K562 (cell line): ENCODE data around the gene SLC16A13. TPM values are rescaled to one million over a fixed set of nuclear protein-coding genes. Genes with fewer than 3 reads are reported as not detected.

Source experiments
- HDAC1 ChIP-seq, 2 experiments: fragments of 450-650 bp; IDR thresholded peaks; 2 replicates each; pipeline ENCODE4 v1.6.1; 2016 to 2017; ENCODE audit warnings: inconsistent platforms in 1 of 2, mild to moderate bottlenecking in 1 of 2, moderate library complexity in 1 of 2
- HDAC6 ChIP-seq: IDR thresholded peaks from 2 replicates; pipeline ENCODE4 v1.6.1; 2012; ENCODE audit warnings: low read depth, mild to moderate bottlenecking, control low read depth, inconsistent platforms, low read length, moderate library complexity
- NR2F6 ChIP-seq: fragments of 450-650 bp; formaldehyde crosslinking; IDR thresholded peaks from 2 replicates; pipeline ENCODE4 v1.4.0; 2020; ENCODE audit warnings: mild to moderate bottlenecking
- SNRNP70 ChIP-seq: fragments of 200-400 bp; formaldehyde crosslinking; optimal IDR thresholded peaks from 2 replicates; pipeline ENCODE3; 2017; ENCODE audit warnings: low read depth, low read length
- STAT5B ChIP-seq: fragments of 250-450 bp; sonication (Bioruptor Pico); IDR thresholded peaks from 2 replicates; pipeline ENCODE4 v1.8.0; 2021; ENCODE audit warnings: mild to moderate bottlenecking, inconsistent platforms
- ZNF57 ChIP-seq: fragments of 450-650 bp; formaldehyde crosslinking; IDR thresholded peaks from 2 replicates; pipeline ENCODE4 v1.4.0; 2020; ENCODE audit warnings: mild to moderate bottlenecking, moderate library complexity
- ZNF717 ChIP-seq: fragments of 250-450 bp; sonication (Bioruptor Pico); IDR thresholded peaks from 2 replicates; pipeline ENCODE4 v1.5.0; 2021
- polyA plus RNA-seq, 8 experiments: library from polyadenylated mRNA; depleted of rRNA in 4 of 8; stranded (reverse) in 5 of 8; unstranded in 3 of 8; fragments of >200 nt; fragmentation: Nextera tagmentation in 2 of 8; fragmentation: Illumina TruSeq in 1 of 8; extraction: Ambion mirVana in 2 of 8; extraction: Trizol in 1 of 8; gene quantifications; 2 replicates each; pipeline versions ENCODE4 v1.2.1 to v1.2.3, GENCODE V29; 2011 to 2014; ENCODE audit warnings: inconsistent platforms in 1 of 8, missing spikeins in 1 of 8
- total RNA-seq, 7 experiments: library from RNA; depleted of rRNA in 6 of 7; stranded (reverse); fragments of >200 nt in 6 of 7; fragmentation: Illumina TruSeq in 2 of 7; extraction: Trizol in 2 of 7; gene quantifications; 2 replicates each; pipeline versions ENCODE4 v1.2.1 to v1.2.3, GENCODE V29; 2011 to 2021; ENCODE audit warnings: low replicate concordance in 1 of 7
- TF ChIP-seq, protein P1 (sequence below): fragments of 450-650 bp; formaldehyde crosslinking; IDR thresholded peaks from 2 replicates; pipeline ENCODE4 v1.4.0; 2020; ENCODE audit warnings: mild to moderate bottlenecking, moderate library complexity
- TF ChIP-seq, protein P2 (sequence below): fragments of 450-650 bp; IDR thresholded peaks from 2 replicates; pipeline ENCODE4 v1.6.1; 2016; ENCODE audit warnings: mild to moderate bottlenecking, moderate library complexity
- TF ChIP-seq, protein P3 (sequence below), 3 experiments: fragments of 200-800 bp in 1 of 3; fragments of 250-450 bp in 1 of 3; fragments of 450-650 bp in 1 of 3; sonication (Bioruptor Pico) in 1 of 3; sonication (Bioruptor generic) in 1 of 3; formaldehyde crosslinking in 1 of 3; IDR thresholded peaks; 2 replicates each; pipeline versions ENCODE4 v1.6.1 to v1.8.0; 2016 to 2022; ENCODE audit warnings: mild to moderate bottlenecking in 2 of 3, missing genetic modification characterization in 2 of 3, missing compliant biosample characterization in 1 of 3, moderate library complexity in 1 of 3

The SLC16A13 gene
- total and polyA plus RNA-seq, 9 of the 15 experiments (the other 6 are each of a cell fraction or from before 2014, with no cell fraction given), result 0.04 to 5.6 (median 0.87) TPM

DNA sequence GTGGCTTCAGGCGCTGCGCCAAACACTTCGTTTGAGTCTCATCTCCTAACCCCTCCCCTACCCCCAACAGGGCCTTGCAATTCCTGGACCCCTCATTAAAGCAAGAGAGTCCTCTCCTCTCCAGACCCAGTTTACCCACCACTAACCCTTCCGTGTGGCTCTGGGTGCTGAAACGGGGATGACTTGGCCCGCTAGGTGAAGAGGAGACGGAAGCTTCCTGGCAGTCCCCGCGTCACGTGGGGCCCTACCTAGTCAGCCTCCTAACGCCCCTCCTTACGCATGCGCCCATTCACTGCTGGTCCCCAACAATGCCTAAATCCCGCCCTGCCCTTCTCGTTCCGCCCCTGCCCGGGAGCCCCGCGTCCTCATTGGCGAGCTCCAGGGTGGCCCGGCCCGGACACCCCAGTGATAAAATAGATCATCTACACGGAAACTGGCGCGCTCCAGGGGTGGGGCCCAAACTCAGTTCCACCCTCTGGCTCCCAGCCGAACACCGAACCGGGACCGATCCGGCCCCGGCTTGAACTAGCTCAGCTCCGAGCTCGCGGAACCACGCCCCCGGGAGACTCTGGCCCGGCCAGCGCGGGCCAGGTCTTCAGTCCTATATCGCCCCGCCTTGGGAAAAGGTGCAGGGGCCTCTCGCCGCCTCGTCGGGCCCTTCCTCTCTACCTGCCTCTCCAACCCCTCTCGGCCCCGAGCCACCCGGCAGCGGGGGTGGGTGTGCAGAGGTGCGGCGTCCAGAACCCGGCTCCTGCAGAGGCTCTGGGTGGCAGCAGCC is at the start of gene SLC16A13 (continued):
- TF ChIP-seq, protein P1, sequence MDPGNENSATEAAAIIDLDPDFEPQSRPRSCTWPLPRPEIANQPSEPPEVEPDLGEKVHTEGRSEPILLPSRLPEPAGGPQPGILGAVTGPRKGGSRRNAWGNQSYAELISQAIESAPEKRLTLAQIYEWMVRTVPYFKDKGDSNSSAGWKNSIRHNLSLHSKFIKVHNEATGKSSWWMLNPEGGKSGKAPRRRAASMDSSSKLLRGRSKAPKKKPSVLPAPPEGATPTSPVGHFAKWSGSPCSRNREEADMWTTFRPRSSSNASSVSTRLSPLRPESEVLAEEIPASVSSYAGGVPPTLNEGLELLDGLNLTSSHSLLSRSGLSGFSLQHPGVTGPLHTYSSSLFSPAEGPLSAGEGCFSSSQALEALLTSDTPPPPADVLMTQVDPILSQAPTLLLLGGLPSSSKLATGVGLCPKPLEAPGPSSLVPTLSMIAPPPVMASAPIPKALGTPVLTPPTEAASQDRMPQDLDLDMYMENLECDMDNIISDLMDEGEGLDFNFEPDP (CRISPR knock-in tag), result no peak
- no peak for TF ChIP-seq ZNF57 (CRISPR knock-in tag)
- no peak for TF ChIP-seq HDAC6
- TF ChIP-seq, protein P2, sequence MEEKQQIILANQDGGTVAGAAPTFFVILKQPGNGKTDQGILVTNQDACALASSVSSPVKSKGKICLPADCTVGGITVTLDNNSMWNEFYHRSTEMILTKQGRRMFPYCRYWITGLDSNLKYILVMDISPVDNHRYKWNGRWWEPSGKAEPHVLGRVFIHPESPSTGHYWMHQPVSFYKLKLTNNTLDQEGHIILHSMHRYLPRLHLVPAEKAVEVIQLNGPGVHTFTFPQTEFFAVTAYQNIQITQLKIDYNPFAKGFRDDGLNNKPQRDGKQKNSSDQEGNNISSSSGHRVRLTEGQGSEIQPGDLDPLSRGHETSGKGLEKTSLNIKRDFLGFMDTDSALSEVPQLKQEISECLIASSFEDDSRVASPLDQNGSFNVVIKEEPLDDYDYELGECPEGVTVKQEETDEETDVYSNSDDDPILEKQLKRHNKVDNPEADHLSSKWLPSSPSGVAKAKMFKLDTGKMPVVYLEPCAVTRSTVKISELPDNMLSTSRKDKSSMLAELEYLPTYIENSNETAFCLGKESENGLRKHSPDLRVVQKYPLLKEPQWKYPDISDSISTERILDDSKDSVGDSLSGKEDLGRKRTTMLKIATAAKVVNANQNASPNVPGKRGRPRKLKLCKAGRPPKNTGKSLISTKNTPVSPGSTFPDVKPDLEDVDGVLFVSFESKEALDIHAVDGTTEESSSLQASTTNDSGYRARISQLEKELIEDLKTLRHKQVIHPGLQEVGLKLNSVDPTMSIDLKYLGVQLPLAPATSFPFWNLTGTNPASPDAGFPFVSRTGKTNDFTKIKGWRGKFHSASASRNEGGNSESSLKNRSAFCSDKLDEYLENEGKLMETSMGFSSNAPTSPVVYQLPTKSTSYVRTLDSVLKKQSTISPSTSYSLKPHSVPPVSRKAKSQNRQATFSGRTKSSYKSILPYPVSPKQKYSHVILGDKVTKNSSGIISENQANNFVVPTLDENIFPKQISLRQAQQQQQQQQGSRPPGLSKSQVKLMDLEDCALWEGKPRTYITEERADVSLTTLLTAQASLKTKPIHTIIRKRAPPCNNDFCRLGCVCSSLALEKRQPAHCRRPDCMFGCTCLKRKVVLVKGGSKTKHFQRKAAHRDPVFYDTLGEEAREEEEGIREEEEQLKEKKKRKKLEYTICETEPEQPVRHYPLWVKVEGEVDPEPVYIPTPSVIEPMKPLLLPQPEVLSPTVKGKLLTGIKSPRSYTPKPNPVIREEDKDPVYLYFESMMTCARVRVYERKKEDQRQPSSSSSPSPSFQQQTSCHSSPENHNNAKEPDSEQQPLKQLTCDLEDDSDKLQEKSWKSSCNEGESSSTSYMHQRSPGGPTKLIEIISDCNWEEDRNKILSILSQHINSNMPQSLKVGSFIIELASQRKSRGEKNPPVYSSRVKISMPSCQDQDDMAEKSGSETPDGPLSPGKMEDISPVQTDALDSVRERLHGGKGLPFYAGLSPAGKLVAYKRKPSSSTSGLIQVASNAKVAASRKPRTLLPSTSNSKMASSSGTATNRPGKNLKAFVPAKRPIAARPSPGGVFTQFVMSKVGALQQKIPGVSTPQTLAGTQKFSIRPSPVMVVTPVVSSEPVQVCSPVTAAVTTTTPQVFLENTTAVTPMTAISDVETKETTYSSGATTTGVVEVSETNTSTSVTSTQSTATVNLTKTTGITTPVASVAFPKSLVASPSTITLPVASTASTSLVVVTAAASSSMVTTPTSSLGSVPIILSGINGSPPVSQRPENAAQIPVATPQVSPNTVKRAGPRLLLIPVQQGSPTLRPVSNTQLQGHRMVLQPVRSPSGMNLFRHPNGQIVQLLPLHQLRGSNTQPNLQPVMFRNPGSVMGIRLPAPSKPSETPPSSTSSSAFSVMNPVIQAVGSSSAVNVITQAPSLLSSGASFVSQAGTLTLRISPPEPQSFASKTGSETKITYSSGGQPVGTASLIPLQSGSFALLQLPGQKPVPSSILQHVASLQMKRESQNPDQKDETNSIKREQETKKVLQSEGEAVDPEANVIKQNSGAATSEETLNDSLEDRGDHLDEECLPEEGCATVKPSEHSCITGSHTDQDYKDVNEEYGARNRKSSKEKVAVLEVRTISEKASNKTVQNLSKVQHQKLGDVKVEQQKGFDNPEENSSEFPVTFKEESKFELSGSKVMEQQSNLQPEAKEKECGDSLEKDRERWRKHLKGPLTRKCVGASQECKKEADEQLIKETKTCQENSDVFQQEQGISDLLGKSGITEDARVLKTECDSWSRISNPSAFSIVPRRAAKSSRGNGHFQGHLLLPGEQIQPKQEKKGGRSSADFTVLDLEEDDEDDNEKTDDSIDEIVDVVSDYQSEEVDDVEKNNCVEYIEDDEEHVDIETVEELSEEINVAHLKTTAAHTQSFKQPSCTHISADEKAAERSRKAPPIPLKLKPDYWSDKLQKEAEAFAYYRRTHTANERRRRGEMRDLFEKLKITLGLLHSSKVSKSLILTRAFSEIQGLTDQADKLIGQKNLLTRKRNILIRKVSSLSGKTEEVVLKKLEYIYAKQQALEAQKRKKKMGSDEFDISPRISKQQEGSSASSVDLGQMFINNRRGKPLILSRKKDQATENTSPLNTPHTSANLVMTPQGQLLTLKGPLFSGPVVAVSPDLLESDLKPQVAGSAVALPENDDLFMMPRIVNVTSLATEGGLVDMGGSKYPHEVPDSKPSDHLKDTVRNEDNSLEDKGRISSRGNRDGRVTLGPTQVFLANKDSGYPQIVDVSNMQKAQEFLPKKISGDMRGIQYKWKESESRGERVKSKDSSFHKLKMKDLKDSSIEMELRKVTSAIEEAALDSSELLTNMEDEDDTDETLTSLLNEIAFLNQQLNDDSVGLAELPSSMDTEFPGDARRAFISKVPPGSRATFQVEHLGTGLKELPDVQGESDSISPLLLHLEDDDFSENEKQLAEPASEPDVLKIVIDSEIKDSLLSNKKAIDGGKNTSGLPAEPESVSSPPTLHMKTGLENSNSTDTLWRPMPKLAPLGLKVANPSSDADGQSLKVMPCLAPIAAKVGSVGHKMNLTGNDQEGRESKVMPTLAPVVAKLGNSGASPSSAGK, result peak; percentile 64
- TF ChIP-seq HDAC1 (IDR thresholded peaks at IDR 0.05), result no peak
- no peak for TF ChIP-seq SNRNP70
- no peak for TF ChIP-seq ZNF717
- TF ChIP-seq, protein P3, sequence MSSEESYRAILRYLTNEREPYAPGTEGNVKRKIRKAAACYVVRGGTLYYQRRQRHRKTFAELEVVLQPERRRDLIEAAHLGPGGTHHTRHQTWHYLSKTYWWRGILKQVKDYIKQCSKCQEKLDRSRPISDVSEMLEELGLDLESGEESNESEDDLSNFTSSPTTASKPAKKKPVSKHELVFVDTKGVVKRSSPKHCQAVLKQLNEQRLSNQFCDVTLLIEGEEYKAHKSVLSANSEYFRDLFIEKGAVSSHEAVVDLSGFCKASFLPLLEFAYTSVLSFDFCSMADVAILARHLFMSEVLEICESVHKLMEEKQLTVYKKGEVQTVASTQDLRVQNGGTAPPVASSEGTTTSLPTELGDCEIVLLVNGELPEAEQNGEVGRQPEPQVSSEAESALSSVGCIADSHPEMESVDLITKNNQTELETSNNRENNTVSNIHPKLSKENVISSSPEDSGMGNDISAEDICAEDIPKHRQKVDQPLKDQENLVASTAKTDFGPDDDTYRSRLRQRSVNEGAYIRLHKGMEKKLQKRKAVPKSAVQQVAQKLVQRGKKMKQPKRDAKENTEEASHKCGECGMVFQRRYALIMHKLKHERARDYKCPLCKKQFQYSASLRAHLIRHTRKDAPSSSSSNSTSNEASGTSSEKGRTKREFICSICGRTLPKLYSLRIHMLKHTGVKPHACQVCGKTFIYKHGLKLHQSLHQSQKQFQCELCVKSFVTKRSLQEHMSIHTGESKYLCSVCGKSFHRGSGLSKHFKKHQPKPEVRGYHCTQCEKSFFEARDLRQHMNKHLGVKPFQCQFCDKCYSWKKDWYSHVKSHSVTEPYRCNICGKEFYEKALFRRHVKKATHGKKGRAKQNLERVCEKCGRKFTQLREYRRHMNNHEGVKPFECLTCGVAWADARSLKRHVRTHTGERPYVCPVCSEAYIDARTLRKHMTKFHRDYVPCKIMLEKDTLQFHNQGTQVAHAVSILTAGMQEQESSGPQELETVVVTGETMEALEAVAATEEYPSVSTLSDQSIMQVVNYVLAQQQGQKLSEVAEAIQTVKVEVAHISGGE (CRISPR knock-in tag; IDR thresholded peaks at IDR 0.05), result peak in 1 of 3 experiments; percentile 66; a peak in 1 of 6 replicates
- TF ChIP-seq NR2F6 (CRISPR knock-in tag), result no peak
- TF ChIP-seq STAT5B (CRISPR knock-in tag), result no peak
